ENCODE data around the gene RABL2A.
"Not testable (repeated sequence)": the region's sequence is repeated elsewhere in the genome, so short reads cannot be mapped to it uniquely, and the experiment has no call there.

Gene RABL2A

GRCh38 chr2:113609822-113610221 lies 17.2 kb upstream of the RABL2A start:
- not testable (repeated sequence) for DNase-seq

- DNase-seq: not testable (repeated sequence)
Observed at GRCh38 chr2:113621002-113621401, 6.1 kb upstream of the RABL2A start.

GRCh38 chr2:113625906-113626305 lies 1.2 kb upstream of the RABL2A start:
- DNase-seq: not testable (repeated sequence)

GRCh38 chr2:113632849-113633345 lies 5.8 kb downstream of the RABL2A start:
- not testable (repeated sequence) for DNase-seq

GRCh38 chr2:113635358-113635757 lies 8.3 kb downstream of the RABL2A start:
- not testable (repeated sequence) for DNase-seq

GRCh38 chr2:113636226-113636625 lies 9.2 kb downstream of the RABL2A start:
- not testable (repeated sequence) for DNase-seq

GRCh38 chr2:113638084-113638483 lies 11.0 kb downstream of the RABL2A start:
- DNase-seq: not testable (repeated sequence)

GRCh38 chr2:113646217-113646616 lies 19.2 kb downstream of the RABL2A start:
- DNase-seq: not testable (repeated sequence)

- not testable (repeated sequence) for DNase-seq
Observed at GRCh38 chr2:113650834-113651815, 24.1 kb downstream of the RABL2A start.

- not testable (repeated sequence) for DNase-seq
Observed at GRCh38 chr2:113652599-113652998, 25.5 kb downstream of the RABL2A start.

GRCh38 chr2:113656031-113656624 lies 29.1 kb downstream of the RABL2A start:
- DNase-seq: not testable (repeated sequence)

GRCh38 chr2:113657735-113658134 lies 30.7 kb downstream of the RABL2A start:
- not testable (repeated sequence) for DNase-seq

GRCh38 chr2:113663285-113664060 lies 36.4 kb downstream of the RABL2A start:
- DNase-seq: not testable (repeated sequence)

- DNase-seq: not testable (repeated sequence)
Observed at GRCh38 chr2:113664761-113665533, 37.9 kb downstream of the RABL2A start.

- DNase-seq: not testable (repeated sequence)
Observed at GRCh38 chr2:113669013-113669412, 41.9 kb downstream of the RABL2A start.

GRCh38 chr2:113672326-113672932 lies 45.4 kb downstream of the RABL2A start:
- DNase-seq: peak in 1 of 2 donors; percentile 52

- no peak for DNase-seq
Observed at GRCh38 chr2:113675875-113676274, 48.8 kb downstream of the RABL2A start.

GRCh38 chr2:113676623-113677266 lies 49.7 kb downstream of the RABL2A start:
- DNase-seq: no peak

GRCh38 chr2:113677330-113677729 lies 50.3 kb downstream of the RABL2A start:
- no peak for DNase-seq

GRCh38 chr2:113679457-113679856 lies 52.4 kb downstream of the RABL2A start:
- no peak for DNase-seq

- no peak for DNase-seq
Observed at GRCh38 chr2:113685471-113685870, 58.4 kb downstream of the RABL2A start.

All from inflammatory macrophage (primary cell).